ENCODE data around the gene CDH13. TPM values are rescaled to one million over a fixed set of nuclear protein-coding genes. Genes with fewer than 3 reads are reported as not detected.

Gene CDH13
- polyA plus RNA-seq, 2 of the 4 experiments (the other 2 are of a cell fraction): not detected

GRCh38 chr16:82728901-82729300, 102.1 kb downstream of the CDH13 start:
- Histone ChIP-seq H3K4me2 (no peak overlapping the region), H3K9me3 (no peaks in the 10 kb centered on the region), H3K27ac (no peak overlapping the region), H3K4me3 (no peak overlapping the region), H3K4me1 (no peaks in the 10 kb centered on the region)
- no peak for ATAC-seq
- no peak for TF ChIP-seq E2F6 (IDR thresholded peaks at IDR 0.05; ENCODE audit: borderline replicate concordance, low read depth)
- no peak for TF ChIP-seq GATA3 (IDR thresholded peaks at IDR 0.05; ENCODE audit: borderline replicate concordance)
- TF ChIP-seq HOXA7 (CRISPR knock-in tag; IDR thresholded peaks at IDR 0.05): no peak
- TF ChIP-seq, protein P1, sequence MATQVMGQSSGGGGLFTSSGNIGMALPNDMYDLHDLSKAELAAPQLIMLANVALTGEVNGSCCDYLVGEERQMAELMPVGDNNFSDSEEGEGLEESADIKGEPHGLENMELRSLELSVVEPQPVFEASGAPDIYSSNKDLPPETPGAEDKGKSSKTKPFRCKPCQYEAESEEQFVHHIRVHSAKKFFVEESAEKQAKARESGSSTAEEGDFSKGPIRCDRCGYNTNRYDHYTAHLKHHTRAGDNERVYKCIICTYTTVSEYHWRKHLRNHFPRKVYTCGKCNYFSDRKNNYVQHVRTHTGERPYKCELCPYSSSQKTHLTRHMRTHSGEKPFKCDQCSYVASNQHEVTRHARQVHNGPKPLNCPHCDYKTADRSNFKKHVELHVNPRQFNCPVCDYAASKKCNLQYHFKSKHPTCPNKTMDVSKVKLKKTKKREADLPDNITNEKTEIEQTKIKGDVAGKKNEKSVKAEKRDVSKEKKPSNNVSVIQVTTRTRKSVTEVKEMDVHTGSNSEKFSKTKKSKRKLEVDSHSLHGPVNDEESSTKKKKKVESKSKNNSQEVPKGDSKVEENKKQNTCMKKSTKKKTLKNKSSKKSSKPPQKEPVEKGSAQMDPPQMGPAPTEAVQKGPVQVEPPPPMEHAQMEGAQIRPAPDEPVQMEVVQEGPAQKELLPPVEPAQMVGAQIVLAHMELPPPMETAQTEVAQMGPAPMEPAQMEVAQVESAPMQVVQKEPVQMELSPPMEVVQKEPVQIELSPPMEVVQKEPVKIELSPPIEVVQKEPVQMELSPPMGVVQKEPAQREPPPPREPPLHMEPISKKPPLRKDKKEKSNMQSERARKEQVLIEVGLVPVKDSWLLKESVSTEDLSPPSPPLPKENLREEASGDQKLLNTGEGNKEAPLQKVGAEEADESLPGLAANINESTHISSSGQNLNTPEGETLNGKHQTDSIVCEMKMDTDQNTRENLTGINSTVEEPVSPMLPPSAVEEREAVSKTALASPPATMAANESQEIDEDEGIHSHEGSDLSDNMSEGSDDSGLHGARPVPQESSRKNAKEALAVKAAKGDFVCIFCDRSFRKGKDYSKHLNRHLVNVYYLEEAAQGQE (IDR thresholded peaks at IDR 0.05): no peak
- TF ChIP-seq ZNF302 (CRISPR knock-in tag; IDR thresholded peaks at IDR 0.05): no peak
- TF ChIP-seq EHF (CRISPR knock-in tag; IDR thresholded peaks at IDR 0.05): no peak
- TF ChIP-seq FOXS1 (CRISPR knock-in tag; IDR thresholded peaks at IDR 0.05): no peak
- TF ChIP-seq BHLHE40 (IDR thresholded peaks at IDR 0.05; ENCODE audit: low read depth, low read length): no peak
- TF ChIP-seq EP300 (IDR thresholded peaks at IDR 0.05): no peak
- no peak for FAIRE-seq
- no peak for DNase-seq (ENCODE audit: low read depth in 1 of 2, low spot score in 1 of 2)
- POLR2A ChIA-PET: no interaction called here
- WGBS (ENCODE audit: missing lambda C conversion rate): 24% methylated on average over 2 of the region's 2 CpGs
- CTCF ChIA-PET: no interaction called here

DNA sequence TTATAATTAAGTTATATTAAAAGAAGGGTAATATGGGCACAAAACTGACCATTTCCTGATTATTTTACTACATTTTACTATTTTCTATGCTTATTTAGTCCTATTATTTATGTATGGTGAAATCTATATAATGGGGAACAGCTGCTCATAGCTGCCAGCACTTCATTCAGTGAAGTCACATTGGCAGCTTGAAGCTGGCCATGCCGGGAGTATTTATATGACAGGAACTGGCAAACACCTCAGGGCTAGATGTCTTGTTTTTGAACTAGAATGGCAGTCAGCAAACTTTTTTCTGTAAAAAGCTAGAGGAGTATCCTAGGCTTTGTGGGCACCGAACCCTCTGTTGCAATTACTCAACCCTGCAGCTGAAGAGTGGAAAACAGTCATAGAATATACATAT, 104.1 kb downstream of the CDH13 start:
- CTCF ChIA-PET: interaction anchor here (1.1 kb wide), 1 partner anchor 10 kb away, joined by 3 read pairs; no protein-coding TSS in a partner anchor
- no peak for TF ChIP-seq ZC3H11A (IDR thresholded peaks at IDR 0.05)
- no peak for TF ChIP-seq CBX8 (IDR thresholded peaks at IDR 0.05)
- TF ChIP-seq HES2 (IDR thresholded peaks at IDR 0.05): no peak
- no peak for TF ChIP-seq KDM1A (IDR thresholded peaks at IDR 0.05; ENCODE audit: low read depth)
- no peak for TF ChIP-seq CTCF (IDR thresholded peaks at IDR 0.05)
- TF ChIP-seq EP300 (IDR thresholded peaks at IDR 0.05): no peak

DNA sequence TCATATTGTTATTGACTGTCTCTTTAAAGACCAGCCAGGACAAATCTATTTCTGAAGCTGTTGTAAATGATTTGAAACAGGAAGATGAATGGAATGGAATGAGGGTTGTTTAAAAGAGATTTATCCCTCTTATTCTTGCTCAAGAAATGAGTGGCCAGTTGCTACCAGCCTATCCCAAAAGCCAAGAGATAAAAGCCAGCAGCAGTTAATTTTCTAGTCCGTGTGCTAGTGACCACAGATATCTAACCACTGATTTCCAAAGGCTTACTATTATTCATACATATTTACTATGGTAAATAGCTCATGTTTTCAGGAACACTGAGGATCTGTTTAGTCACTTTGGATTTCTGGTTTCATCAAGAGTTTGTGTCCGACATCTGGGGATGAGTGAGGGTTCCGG, 105.7 kb downstream of the CDH13 start:
- ChIA-PET POLR2A (no interaction called here), CTCF (no interaction called here)
- FAIRE-seq: no peak

More for the DNA sequence above, 104.1 kb downstream of the CDH13 start:
- 30% methylated on average over 2 of the region's 2 CpGs for WGBS (ENCODE audit: missing lambda C conversion rate)
- DNase-seq (ENCODE audit: low read depth in 1 of 2, low spot score in 1 of 2) (no peak), FAIRE-seq (no peak), ATAC-seq (no peak)
- POLR2A ChIA-PET: no interaction called here
- no peaks in the 10 kb centered on the region for H3K9me3 ChIP-seq
- no peaks in the 10 kb centered on the region for H3K4me1 ChIP-seq
- no peak overlapping the region for H3K4me3 ChIP-seq
- H3K4me2 ChIP-seq: no peak overlapping the region
- H3K27ac ChIP-seq: no peak overlapping the region

More for the DNA sequence above, 105.7 kb downstream of the CDH13 start:
- H3K9me3 ChIP-seq: no peaks in the 10 kb centered on the region
- H3K4me3 ChIP-seq: no peak overlapping the region
- no peak overlapping the region for H3K27ac ChIP-seq
- no peaks in the 10 kb centered on the region for H3K4me1 ChIP-seq
- DNase-seq (ENCODE audit: low read depth in 1 of 2, low spot score in 1 of 2) (no peak), ATAC-seq (no peak)
- no peak for TF ChIP-seq HDAC2 (IDR thresholded peaks at IDR 0.05)
- no peak for TF ChIP-seq CBX2 (IDR thresholded peaks at IDR 0.05; ENCODE audit: borderline replicate concordance, low read depth)
- TF ChIP-seq RNF2 (IDR thresholded peaks at IDR 0.05; ENCODE audit: borderline replicate concordance, low read depth): no peak
- no peak for TF ChIP-seq KDM1A (IDR thresholded peaks at IDR 0.05; ENCODE audit: low read depth)
- no peak for TF ChIP-seq PBX3 (IDR thresholded peaks at IDR 0.05)
- no peak for TF ChIP-seq POLR2A (IDR thresholded peaks at IDR 0.05; ENCODE audit: low read length)
- no peak for TF ChIP-seq NFE2L2 (conservative IDR thresholded peaks at IDR 0.05; ENCODE audit: low read length)
- no peak for TF ChIP-seq EP300 (IDR thresholded peaks at IDR 0.05)
- no peak for TF ChIP-seq HMGXB4 (CRISPR knock-in tag; IDR thresholded peaks at IDR 0.05; ENCODE audit: borderline replicate concordance)
- no peak for TF ChIP-seq E2F6 (IDR thresholded peaks at IDR 0.05; ENCODE audit: borderline replicate concordance, low read depth)
- TF ChIP-seq FOSB (CRISPR knock-in tag; IDR thresholded peaks at IDR 0.05): no peak
- no peak for TF ChIP-seq SMC3 (IDR thresholded peaks at IDR 0.05)
- TF ChIP-seq JUN (IDR thresholded peaks at IDR 0.05): no peak
- TF ChIP-seq RCOR1 (IDR thresholded peaks at IDR 0.05; ENCODE audit: low read depth, low read length): no peak
- no peak for TF ChIP-seq EHMT2 (IDR thresholded peaks at IDR 0.05; ENCODE audit: low read depth)
- no peak for TF ChIP-seq ZC3H11A (IDR thresholded peaks at IDR 0.05)
- WGBS (ENCODE audit: missing lambda C conversion rate): 0% methylated on average over 3 of the region's 3 CpGs
- H3K4me2 ChIP-seq: no peak overlapping the region
